ENCODE results near the gene RFX4. TPM values are rescaled to one million over a fixed set of nuclear protein-coding genes. Genes with fewer than 3 reads are reported as not detected.
A peak's percentile ranks its signal among the peaks of the same experiment; 100 is the strongest.

Gene RFX4
- total and polyA plus RNA-seq, 8 donors: 0.05 to 0.51 (median 0.12) TPM; not detected in 1

DNA sequence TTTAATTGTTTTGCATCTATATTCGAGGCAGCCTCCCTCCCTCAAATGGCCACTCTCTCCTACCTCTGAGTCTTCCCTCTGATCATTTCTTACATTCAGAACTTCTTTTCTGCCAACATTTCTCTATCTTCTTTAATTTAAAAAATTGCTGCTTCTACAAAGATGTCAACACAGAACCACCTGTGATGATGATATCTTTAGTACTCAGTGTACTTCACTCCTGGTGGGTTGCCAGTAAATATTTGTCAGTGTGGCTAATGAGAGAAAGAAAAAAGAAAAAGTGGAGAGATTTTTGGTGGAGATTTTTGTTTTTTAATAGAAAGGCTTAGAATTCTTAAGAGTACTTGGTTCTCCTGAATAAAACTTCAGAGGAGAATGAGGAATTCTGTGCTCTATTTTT lies 199.8 kb downstream of the RFX4 start:
- intact Hi-C loops (cut with DNase I): no loop called here
- TF ChIP-seq, protein P1, sequence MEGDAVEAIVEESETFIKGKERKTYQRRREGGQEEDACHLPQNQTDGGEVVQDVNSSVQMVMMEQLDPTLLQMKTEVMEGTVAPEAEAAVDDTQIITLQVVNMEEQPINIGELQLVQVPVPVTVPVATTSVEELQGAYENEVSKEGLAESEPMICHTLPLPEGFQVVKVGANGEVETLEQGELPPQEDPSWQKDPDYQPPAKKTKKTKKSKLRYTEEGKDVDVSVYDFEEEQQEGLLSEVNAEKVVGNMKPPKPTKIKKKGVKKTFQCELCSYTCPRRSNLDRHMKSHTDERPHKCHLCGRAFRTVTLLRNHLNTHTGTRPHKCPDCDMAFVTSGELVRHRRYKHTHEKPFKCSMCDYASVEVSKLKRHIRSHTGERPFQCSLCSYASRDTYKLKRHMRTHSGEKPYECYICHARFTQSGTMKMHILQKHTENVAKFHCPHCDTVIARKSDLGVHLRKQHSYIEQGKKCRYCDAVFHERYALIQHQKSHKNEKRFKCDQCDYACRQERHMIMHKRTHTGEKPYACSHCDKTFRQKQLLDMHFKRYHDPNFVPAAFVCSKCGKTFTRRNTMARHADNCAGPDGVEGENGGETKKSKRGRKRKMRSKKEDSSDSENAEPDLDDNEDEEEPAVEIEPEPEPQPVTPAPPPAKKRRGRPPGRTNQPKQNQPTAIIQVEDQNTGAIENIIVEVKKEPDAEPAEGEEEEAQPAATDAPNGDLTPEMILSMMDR (IDR thresholded peaks at IDR 0.05): no peak
- H3K27ac ChIP-seq: no peak overlapping the region
- H3K27me3 ChIP-seq: no peaks in the 10 kb centered on the region
- no peaks in the 10 kb centered on the region for H3K9me3 ChIP-seq
- H3K4me3 ChIP-seq: no peak overlapping the region
- WGBS, 2 donors: 34 to 54% methylated on average over 1 of the region's 1 CpG
- no peak for FAIRE-seq
- H3K36me3 ChIP-seq: no peaks in the 10 kb centered on the region
- H3K4me1 ChIP-seq: peaks cover 0 to 7% (median 0%) of the 10 kb centered on the region in 3 donors
- no peak for ATAC-seq
- DNase-seq: no peak

DNA sequence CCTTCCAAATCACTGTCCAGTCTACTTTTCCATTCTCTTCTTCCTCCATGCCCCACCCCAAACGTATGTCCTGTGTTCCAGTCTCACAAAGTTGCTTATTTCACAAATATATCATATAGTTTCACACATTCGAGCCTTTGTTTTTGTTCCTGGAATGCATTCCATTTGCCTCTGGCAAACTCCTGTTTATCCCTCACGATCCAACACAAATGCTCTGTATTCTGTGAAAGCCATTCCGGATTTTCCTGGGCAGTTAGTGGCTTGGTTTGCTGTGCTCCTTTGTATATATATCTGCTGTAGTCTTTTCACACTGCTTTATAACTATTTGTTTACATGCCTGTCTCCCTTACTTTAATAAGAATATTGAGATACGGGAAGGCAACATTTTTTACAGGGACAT lies 200.7 kb downstream of the RFX4 start:
- Histone ChIP-seq H3K27ac (no peak overlapping the region), H3K4me1 (peaks cover 0 to 7% (median 0%) of the 10 kb centered on the region in 3 donors), H3K4me3 (no peak overlapping the region), H3K36me3 (no peaks in the 10 kb centered on the region), H3K9me3 (no peaks in the 10 kb centered on the region), H3K27me3 (no peaks in the 10 kb centered on the region)
- TF ChIP-seq, protein P1 (IDR thresholded peaks at IDR 0.05): no peak
- intact Hi-C loops (cut with DNase I): no loop called here
- WGBS, 2 donors: 84 to 91% methylated on average over 5 of the region's 5 CpGs
- FAIRE-seq: no peak
- no peak for DNase-seq
- ATAC-seq: no peak

- ATAC-seq (no peak), FAIRE-seq (no peak)
- no peaks in the 10 kb centered on the region for H3K9me3 ChIP-seq
Observed at GRCh38 chr12:106790020-106790419, 207.2 kb downstream of the RFX4 start.

GRCh38 chr12:106791531-106791930 lies 208.7 kb downstream of the RFX4 start:
- no peak for FAIRE-seq
- no peak for DNase-seq
- H3K36me3 ChIP-seq: no peaks in the 10 kb centered on the region
- H3K27ac ChIP-seq: no peak overlapping the region
- H3K4me3 ChIP-seq: no peak overlapping the region
- intact Hi-C loops (cut with DNase I): no loop called here
- no peaks in the 10 kb centered on the region for H3K27me3 ChIP-seq
- TF ChIP-seq, protein P1 (IDR thresholded peaks at IDR 0.05): no peak
- ATAC-seq: peak in 1 of 4 donors; percentile 44
- no peaks in the 10 kb centered on the region for H3K4me1 ChIP-seq
- no peaks in the 10 kb centered on the region for H3K9me3 ChIP-seq

More at GRCh38 chr12:106790020-106790419, 207.2 kb downstream of the RFX4 start:
- Histone ChIP-seq H3K36me3 (no peaks in the 10 kb centered on the region), H3K27ac (no peak overlapping the region), H3K27me3 (no peaks in the 10 kb centered on the region), H3K4me3 (no peak overlapping the region), H3K4me1 (no peaks in the 10 kb centered on the region)
- intact Hi-C loops (cut with DNase I): no loop called here
- WGBS, 2 donors: 61 to 71% methylated on average over 2 of the region's 2 CpGs
- DNase-seq: no peak
- TF ChIP-seq, protein P1 (IDR thresholded peaks at IDR 0.05): no peak

- DNase-seq: no peak
- Histone ChIP-seq H3K9me3 (no peaks in the 10 kb centered on the region), H3K4me1 (no peaks in the 10 kb centered on the region), H3K4me3 (no peak overlapping the region), H3K27me3 (no peaks in the 10 kb centered on the region), H3K36me3 (no peaks in the 10 kb centered on the region), H3K27ac (no peak overlapping the region)
- intact Hi-C loops (cut with DNase I): no loop called here
- ATAC-seq: no peak
- TF ChIP-seq, protein P1 (IDR thresholded peaks at IDR 0.05): no peak
- FAIRE-seq: no peak
- 64 to 83% methylated on average over 1 of the region's 1 CpG for WGBS, 2 donors
Observed at GRCh38 chr12:106794369-106794768, 211.6 kb downstream of the RFX4 start.

Data from pancreas (tissue), 10 donors.